Activated CD4-positive, CD25-positive, alpha-beta regulatory T cell treated with anti-CD3 and anti-CD28 coated beads, Interleukin-2, amount 50 U/mL, for 16 hours (primary cell): Measurements from ENCODE around the gene PLCD3.

Experiments
- DNase-seq: peaks from one replicate; pipeline ENCODE4 v3.0.0-alpha.2; 2020; ENCODE audit warnings: low read depth, low spot score

The PLCD3 gene

GRCh38 chr17:45149669-45150664, 17.7 kb upstream of the PLCD3 start:
- no peak for DNase-seq

- DNase-seq: peak; percentile 65
Measured at GRCh38 chr17:45149037-45149668, 16.8 kb upstream of the PLCD3 start.

DNA sequence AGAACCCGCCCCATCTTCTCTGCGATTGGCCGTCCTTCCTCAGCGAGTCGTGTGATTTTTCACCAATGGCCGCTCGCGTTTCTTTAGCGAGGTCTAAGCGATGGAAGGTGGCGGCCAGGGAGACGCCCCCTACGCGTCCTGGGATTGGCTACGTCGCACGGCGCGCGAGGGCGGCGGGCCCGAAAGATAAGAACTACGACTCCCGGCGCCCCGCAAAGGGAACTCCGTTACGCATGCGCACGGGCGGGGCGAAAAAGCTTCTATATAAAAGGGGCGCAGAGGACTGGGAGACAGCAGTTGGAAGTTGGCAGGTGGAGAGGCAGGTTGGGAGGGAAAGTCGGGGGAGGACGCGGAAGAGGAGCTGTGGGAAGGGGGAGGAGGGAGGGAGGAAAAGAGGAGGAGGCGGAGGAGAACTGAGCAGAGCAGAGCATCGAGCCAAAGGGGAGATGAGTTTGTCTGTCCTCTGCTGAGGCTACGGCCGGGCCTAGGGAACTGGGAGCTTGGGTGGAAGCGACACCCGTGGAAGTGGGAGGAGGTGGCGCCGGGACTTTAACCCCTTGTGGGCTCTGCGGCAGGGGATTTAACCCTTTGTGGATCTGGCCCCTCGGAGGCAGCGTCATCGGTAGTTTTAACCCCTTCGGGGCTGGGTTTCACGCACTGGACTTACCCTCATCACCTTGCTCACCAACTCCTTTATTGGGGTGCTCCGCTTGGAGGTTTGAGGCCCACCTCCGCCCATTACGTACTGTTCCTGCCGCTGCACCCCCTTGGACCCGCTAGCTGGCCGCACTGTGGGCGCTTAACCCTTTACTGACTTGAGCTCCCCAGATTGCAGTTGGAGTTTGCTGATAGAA, 16.1 kb upstream of the PLCD3 start, which contains the start of gene HEXIM1:
Gene HEXIM1 (plus strand): TSS at position 293 of the 854 bp plus-strand sequence. CDS start 716 bp downstream, outside the sequence.
- peak; percentile 99 for DNase-seq

- peak; percentile 54 for DNase-seq
Measured at GRCh38 chr17:45147581-45148182, 15.4 kb upstream of the PLCD3 start.

- DNase-seq: no peak
Measured at GRCh38 chr17:45146890-45147580, 14.7 kb upstream of the PLCD3 start.

GRCh38 chr17:45146592-45146889, 14.2 kb upstream of the PLCD3 start:
- no peak for DNase-seq

GRCh38 chr17:45146166-45146565, 13.9 kb upstream of the PLCD3 start:
- DNase-seq: no peak

- no peak for DNase-seq
Measured at GRCh38 chr17:45145035-45145389, 12.7 kb upstream of the PLCD3 start.

DNA sequence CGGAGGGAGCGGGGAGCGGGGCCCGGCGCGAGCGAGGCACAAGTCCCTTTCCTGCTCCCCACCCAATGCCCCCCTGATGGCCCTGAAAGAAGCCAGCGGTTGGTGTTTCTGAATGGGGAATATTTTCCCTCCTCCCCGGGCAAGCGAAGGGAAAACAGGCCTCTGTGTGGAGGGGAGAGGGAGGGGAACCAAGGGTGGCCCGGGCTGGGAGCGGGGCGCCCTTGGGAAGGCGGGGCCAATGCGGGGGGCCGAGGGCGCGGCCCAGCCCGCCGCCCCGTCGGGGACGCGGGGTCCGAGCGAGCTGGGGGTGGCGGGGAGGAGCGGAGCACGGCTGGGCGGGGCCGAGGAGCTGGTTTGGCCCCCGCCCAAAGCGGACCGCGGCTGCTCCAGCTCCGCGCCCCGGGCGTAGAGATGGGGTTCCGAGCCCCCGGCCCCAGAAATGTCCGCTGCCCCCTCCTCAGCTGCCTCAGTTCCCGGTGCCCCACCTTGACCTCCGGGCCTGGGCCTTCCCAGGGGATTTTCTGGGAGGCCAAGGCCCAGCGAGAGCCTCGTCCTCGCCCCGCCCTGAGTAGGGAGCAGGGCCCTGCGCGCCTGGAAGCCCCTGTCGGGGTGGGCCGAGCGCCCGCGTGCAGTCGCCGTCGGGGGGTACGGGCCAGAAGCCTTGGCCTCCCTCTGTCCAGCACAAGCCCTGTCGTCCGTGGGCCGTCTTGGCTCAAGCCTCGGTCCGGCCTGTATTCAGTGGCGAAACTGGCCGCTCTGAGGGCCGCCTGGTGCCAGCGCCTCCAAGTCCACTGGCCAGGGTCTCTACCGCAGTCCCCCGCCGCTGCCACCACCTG, 12.1 kb upstream of the PLCD3 start:
- no peak for DNase-seq

GRCh38 chr17:45143767-45144198, 11.5 kb upstream of the PLCD3 start:
- no peak for DNase-seq

- DNase-seq: no peak
Measured at GRCh38 chr17:45143094-45143670, 10.9 kb upstream of the PLCD3 start.

DNA sequence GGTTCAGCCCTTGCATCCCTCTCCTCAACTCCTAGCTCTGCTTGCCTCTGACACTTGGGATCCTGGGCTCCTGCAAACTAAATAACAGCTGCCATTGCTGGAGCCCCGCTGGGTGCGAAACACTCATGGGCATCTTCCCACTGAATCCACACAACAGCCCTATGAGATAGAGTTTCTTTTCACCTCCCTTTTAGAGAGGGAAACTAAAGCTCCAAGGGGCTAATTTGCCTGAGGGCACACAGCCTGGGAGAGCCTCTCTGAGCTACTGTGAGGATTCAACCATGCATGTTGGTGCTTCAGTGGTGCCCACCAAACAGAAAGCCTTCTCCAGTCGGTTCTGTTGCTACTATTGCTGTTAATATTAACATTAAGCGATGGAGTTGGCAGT, 7.2 kb upstream of the PLCD3 start:
- no peak for DNase-seq

- DNase-seq: no peak
Measured at GRCh38 chr17:45138911-45139532, 6.7 kb upstream of the PLCD3 start.

GRCh38 chr17:45137561-45138305, 5.4 kb upstream of the PLCD3 start:
- DNase-seq: no peak

GRCh38 chr17:45136846-45137560, 4.7 kb upstream of the PLCD3 start:
- DNase-seq: no peak

DNA sequence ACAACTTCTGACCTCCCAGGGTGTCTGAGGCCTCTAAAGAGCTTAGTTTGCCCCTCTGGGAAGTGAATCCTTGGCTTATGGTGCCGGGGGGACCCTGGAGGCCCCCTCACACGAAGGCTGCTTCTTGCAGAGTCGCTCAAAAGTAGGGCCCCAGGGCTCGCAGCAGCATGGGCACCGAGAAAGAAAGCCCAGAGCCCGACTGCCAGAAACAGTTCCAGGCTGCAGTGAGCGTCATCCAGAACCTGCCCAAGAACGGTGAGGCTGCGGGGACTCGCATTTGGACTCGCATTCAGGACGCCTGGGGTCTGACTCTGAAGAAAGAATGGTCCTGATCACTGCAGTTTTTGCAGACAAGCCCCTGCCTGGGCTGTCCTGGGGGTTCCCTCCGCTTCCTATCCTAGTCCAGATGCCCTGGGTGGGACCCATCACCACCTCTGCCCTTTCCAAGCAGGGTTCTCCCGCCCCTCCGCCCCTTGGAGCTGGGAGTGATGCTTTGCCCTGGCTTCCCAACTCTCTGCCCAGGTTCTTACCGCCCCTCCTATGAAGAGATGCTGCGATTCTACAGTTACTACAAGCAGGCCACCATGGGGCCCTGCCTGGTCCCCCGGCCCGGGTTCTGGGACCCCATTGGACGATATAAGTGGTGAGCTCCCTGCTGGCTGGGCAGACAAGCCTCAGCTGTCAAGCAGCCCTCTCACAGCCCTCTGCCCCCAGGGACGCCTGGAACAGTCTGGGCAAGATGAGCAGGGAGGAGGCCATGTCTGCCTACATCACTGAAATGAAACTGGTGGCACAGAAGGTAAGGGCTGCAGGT, 3.9 kb upstream of the PLCD3 start:
- no peak for DNase-seq
